NCI-H345 (cell line): ENCODE measurements around the gene SPINDOC.
"Not testable (repeated sequence)": the region's sequence is repeated elsewhere in the genome, so short reads cannot be mapped to it uniquely, and the experiment has no call there.

Experiments used
- DNase-seq: peaks from one replicate; lab custom pipeline; 2025; lab: John Stamatoyannopoulos, UW

Gene SPINDOC

GRCh38 chr11:63858628-63859550 is 45.6 kb downstream of the SPINDOC start:
- no peak for DNase-seq

- peak; percentile 75 for DNase-seq
Observed at GRCh38 chr11:63862923-63863322, 49.7 kb downstream of the SPINDOC start.

- DNase-seq: not testable (repeated sequence)
Observed at GRCh38 chr11:63863620-63864019, 50.4 kb downstream of the SPINDOC start.

- DNase-seq: peak; percentile 11
Observed at GRCh38 chr11:63866211-63866610, 53.0 kb downstream of the SPINDOC start.

GRCh38 chr11:63867511-63867910 is 54.3 kb downstream of the SPINDOC start:
- no peak for DNase-seq

GRCh38 chr11:63868399-63869064 is 55.3 kb downstream of the SPINDOC start:
- DNase-seq: no peak

GRCh38 chr11:63869171-63869591 is 55.9 kb downstream of the SPINDOC start:
- DNase-seq: no peak

GRCh38 chr11:63869683-63870082 is 56.4 kb downstream of the SPINDOC start:
- no peak for DNase-seq

GRCh38 chr11:63870351-63871140 is 57.3 kb downstream of the SPINDOC start:
- DNase-seq: no peak

- peak; percentile 18 for DNase-seq
Observed at GRCh38 chr11:63871962-63872799, 58.9 kb downstream of the SPINDOC start.

- DNase-seq: no peak
Observed at GRCh38 chr11:63872800-63873197, 59.5 kb downstream of the SPINDOC start.

- DNase-seq: no peak
Observed at GRCh38 chr11:63873311-63873710, 60.1 kb downstream of the SPINDOC start.

- no peak for DNase-seq
Observed at GRCh38 chr11:63874511-63874910, 61.3 kb downstream of the SPINDOC start.

- no peak for DNase-seq
Observed at GRCh38 chr11:63875506-63876065, 62.3 kb downstream of the SPINDOC start.

- no peak for DNase-seq
Observed at GRCh38 chr11:63876616-63877015, 63.4 kb downstream of the SPINDOC start.
